GM18870 (cell line): ENCODE measurements around the gene ASPDH.
"Not testable (repeated sequence)": the region's sequence is repeated elsewhere in the genome, so short reads cannot be mapped to it uniquely, and the experiment has no call there.

Experiments
- ATAC-seq: cut with Tn5 transposase; IDR thresholded peaks from one replicate; pipeline ENCODE4 v1.9.1; 2021; ENCODE audit warnings: moderate library complexity; ENCODE audit not compliant: unreplicated experiment

ASPDH gene

DNA sequence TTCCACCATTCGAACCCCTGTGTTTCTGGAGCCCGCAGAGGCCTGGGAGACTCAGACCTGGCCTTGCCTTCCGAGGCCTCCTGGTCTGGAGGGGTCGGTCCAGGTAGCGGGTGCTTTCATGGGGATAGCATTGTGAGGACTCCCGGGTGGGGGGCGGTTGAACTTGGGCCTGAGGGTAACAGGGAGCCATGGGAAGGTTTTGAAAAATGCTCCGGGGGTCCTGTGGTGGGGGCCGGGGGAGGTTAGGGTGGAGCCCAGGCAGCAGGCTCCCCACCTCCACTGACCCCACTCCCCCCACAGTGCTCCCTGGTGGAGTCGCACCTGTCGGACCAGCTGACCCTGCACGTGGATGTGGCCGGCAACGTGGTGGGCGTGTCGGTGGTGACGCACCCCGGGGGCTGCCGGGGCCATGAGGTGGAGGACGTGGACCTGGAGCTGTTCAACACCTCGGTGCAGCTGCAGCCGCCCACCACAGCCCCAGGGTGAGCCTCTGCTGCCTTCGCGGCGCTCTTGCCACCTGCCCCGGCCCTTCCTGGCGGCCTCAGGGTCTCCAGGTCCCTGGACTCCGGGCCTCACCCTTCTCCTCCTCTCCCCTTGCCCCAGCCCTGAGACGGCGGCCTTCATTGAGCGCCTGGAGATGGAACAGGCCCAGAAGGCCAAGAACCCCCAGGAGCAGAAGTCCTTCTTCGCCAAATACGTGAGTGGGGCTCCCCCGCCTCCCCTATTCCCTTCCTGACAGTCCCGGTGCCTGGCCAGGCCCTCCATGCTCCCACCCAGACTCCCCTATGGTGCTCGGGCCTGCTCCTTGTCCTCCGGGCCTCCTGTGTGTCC is 33.2 kb downstream of the ASPDH start:
- no peak for ATAC-seq

DNA sequence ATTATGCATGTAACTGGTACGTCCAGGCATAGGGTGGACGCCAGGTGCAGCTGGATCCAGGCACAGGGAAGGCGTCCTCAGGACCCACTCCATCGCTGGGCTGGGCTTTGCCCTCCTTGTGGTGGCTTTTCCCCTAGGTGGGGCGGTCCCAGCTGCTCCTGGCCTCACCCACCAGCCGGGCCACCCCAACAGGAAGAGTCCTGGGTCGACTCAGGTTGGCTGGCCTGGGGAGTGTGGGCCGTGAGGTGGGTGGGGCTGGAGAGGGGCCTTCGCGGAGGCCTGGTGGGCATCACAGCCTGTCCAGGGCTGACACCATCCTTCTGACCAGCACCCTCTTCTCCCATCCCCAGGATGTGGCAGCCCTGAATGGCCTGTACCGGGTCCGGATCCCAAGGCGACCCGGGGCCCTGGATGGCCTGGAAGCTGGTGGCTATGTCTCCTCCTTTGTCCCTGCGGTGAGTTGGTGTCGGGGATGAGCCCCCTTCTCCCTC is 33.9 kb downstream of the ASPDH start:
- no peak for ATAC-seq

DNA sequence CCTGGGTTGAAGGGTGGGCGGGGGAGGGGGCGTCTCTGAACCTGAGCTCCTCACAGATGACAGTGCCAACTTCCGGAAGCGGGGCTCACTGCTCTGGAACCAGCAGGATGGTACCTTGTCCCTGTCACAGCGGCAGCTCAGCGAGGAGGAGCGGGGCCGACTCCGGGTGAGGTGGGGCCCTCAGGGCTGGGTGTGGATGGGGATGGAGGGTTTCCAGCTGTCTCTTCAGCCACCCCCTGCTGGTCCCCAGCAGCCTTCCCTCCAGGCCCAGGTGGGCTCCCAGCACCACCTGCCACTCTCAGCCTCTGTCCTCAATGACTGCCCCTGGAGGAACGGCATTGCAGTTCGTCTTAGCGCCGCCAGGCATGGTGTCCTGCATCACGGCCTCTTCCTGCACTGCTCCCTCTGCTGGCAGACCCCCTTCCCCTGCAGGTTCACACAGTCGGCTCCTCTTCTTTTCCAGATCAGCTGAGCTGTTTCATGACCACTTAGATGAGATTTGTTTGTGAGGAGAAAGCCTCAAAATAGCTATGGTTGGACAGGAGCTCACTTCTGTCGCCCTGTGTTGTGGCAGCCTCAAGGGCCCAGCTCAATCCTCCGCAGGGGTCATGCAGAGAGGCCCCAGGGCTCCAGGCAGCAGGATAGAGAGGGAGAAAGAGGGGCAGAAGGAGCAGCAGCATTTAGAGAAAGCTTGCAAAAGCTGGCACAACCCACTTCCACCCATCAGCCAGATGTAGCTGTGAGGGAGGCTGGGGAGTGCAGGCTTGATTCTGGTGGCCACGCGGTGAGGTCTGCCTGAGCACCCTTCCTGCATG is 34.6 kb downstream of the ASPDH start:
- ATAC-seq: no peak

DNA sequence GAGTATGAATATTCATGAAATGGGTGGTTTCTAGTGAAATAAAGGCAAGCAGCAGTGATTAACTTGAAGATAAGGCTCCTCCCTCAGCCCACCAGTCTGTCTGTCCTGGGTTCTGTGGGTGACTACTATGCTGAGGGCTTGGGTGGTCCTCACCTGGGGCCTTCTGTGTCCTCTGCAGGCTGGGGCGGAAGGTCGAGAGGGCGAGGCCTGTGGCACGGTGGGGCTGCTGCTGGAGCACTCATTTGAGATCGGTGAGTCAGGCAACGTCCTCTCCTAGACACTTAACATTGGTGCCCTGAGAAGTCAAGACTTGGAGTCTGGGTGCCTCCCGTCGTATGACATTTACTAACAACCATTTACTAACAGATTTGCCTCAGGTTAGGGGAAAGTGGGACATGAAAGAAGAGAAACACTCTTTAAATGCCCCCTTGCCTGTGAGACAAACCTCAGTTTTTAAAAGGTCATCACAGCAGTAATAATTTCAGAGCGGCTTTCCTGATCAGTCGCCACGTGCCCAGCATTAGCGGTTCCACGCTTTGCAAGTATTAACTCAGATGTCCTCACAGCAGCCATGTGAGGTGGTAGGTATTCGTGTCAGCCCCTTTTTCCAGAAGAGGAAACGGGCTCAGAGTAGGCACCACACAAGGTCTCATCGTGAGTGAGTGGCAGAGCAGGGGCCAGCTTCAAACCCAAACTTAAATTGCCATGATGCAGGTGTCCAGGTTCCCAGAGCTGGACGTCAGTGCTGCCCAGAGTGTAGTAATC is 35.8 kb downstream of the ASPDH start:
- ATAC-seq: no peak

DNA sequence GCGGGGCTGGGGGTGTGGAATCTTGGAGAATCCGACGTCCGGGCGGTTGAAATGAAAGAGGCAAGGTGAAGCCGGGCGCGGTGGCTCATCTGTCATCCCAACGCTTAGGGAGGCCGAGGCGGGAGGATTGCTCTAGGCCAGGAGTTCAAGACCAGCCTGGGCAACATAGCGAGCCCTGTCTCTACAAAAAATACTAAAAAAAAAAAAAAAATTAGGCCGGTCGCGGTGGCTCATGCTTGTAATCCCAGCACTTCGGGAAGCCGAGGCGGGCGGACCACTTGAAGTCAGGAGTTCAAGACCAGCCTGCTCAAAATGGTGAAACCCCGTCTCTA is 36.8 kb downstream of the ASPDH start:
- ATAC-seq: no peak

DNA sequence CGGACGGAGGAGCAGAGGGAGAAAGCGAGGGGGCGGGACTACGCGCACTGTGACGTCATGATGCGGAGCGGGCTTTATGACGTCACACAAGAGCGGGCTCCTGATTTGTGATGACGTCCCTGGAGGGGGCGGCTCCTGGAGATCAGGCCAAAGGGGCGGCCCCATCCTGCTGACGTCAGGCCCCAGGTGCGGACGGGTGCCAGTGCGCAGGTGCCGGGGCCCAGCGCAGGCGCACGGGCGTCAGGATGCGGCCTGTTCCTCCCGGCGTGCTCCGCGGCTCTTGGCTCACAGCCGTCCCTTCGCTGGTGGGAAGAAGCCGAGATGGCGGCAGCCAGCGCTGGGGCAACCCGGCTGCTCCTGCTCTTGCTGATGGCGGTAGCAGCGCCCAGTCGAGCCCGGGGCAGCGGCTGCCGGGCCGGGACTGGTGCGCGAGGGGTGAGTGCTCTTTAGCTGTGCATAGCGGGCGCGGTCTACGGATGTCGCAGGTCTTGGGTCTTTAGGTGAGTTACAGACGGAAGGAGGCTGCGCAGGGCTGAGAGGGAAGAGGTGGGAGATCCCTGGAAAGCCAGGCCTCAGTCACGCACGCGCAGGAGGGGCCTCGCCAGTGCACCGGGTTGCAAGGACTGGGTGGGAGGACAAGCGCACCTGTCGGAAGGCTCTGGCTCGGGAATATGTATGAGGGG is 37.3 kb downstream of the ASPDH start, which contains the start of the genes EMC10 and GARIN5A:
TSS of gene EMC10 (plus strand) at position 284 of the 683 bp plus-strand sequence. CDS start at position 322, 38 bp downstream.
TSS of gene GARIN5A (minus strand) at position 625 of the 683 bp plus-strand sequence. CDS start at position 165, 460 bp downstream.
- no peak for ATAC-seq

DNA sequence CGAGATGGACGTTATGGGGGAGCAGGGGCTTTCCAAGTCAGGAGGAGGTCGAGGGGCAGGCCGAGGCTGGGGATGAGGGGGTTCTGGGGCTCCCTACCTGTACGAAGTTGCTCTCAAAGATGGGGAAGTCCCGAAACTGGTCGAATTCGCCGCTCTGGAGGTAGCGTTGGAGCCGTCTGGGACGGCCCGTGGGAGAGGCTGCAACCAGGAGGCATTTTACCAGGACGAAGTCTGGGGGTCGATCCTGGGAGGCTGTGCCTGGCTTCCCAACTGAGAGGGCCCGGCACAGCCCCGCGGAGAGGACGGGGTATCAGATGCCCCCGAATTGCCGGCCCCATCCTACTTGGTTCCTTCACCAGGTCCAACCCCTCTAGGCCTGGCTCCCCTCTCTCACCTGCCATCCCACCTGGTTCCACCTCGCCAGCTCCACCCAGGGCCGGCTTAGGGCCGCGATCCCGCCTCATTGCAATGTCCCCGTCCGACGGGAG is 37.9 kb downstream of the ASPDH start:
- no peak for ATAC-seq

DNA sequence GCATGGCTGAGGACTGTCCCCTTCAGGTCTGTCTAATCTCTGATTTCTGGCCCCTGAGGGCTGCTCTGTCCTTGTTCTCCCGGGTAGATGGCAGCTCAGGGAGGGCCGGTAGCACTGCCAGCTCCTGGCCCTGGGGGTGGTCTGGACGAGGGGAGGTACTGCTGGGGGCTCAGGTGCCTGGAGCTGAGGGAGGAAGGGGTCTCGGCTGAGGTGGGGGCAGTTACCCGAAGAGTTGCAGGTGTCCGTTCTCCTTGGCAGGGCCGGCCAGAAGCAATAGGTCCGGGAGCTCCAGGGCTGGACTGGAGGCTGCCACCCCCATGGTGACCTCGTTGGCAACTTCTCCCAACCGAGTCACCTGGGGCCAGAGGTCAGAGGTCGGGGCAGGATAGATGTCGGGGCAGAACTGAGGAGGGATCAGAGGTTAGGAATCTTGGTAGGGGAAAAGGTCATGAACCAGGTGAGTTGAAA is 38.6 kb downstream of the ASPDH start:
- ATAC-seq: no peak

DNA sequence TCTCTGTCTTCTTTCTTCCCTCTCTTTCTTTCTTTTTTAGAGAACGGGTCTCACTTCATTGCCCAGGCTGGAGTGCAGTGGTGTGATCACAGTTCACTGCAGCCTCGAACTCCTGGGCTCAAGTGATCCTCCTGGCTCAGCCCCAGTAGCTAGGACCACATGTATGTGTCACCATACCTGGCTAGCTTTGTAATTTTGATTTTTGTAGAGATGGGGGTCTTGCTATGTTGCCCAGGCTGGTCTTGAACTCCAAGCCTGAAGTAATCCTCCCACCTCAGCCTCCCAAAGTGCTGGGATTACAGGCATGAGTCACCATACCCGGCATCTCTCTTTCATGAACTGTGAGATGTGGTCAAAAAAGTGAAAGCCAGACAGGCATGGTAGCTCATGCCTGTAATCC is 40.4 kb downstream of the ASPDH start:
- not testable (repeated sequence) for ATAC-seq

DNA sequence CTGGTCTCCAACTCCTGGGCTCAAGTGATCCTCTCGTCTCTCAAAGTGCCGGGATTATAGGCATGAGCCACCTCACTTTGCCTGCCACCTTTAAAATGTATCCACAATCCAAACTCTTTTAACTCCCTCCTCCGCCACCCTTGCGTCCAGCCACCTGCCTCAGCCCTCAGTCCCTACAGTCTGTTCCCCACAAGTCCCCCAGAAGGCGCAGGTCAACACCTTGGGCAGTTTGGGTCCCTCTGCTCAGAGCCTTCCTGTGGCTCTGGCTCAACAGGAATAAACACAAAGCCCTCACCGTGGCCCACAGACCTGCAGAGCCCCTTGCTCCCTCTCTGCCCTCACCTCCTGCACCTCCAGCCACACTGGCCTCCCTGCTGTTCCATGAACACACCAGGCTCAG is 44.9 kb downstream of the ASPDH start:
- ATAC-seq: no peak

DNA sequence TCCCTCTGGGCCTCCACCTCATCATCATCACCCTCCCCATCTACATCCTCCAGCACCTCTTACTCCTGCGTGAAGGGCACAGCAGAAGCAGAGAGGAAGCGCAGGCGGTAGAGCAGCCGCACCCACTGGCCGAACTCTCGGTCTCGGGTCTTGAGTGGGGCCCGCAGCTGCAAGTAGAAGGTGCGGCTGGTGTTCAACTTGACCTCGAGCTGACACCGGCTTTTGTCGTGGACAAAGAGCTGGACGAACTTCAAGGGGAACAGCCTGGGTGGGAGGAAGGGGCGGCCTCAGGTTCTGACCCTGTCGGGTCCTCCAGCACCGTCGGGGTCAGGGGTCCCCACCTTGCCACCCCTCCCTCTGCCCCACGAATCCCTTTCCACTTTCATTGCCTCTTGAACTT is 46.1 kb downstream of the ASPDH start:
- ATAC-seq: no peak

DNA sequence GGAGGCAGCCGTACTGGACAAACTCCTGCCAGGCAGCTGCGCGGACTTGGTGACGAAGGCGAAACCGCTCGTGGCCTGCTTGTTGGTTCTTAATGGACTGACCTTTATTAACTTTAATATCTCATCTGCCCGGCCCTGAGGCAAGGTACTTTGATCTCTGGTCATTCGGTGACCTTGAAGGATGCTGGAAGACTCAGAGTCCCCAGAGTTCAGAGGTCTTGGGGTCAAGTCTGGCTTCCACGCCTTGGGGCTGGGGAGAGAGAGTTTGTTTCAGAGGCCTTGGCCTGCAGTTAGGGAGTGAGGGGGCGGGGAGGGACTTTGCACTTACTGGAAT is 47.0 kb downstream of the ASPDH start:
- no peak for ATAC-seq

DNA sequence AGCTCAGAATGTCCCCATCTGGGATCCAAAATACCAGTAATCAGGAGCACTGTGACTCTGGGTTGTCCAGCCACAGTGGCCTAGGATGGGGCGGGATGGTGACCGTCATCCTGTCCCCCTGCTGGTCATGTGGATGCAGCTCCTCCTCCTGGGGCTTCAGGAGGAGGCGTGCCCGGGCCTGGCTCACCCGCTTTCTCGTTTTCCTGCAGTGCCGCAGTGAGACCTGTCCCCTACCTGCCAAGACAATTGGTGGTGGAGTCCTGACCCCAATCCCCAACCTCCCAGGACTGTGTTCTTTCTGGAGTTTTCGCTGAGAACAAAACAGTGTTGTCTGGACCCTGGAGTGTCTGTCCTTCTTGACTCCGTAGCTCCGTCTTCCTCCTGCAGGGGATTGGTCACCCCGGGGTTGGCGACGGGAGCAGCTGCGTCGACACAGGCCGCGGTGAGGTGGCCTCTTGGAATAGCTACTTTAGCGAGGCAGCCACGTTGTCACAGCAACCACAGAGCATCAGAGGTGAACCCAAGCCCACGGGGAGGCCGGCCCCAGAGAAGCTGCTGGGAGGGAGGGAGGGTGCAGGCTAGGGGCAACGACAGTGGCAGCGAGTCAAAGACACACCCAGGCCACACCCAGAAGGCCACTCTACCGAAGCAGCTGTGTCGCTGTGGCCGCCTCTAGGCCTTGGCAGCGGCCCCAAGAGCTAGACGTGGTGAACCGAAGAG is 47.6 kb downstream of the ASPDH start:
- ATAC-seq: no peak

DNA sequence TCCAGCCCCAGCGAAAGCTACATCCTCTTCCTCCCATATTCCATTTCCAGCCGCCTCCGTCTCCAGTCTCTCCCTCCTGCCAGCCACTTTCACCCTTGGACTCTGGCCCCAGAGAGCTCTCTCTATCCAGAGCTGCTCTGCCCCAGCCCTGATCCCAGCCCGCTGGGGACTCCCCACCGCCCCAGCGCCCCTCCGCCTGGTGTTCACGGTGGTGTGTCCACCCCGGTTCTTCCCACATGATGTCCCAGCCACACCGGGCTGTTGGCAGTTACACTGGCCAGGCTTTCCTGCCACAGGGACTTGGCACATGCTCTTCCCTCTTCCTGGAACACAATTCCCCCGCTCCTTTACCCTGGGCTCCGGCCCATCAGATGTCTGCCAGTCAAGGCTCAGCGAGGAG is 48.7 kb downstream of the ASPDH start:
- ATAC-seq: no peak

DNA sequence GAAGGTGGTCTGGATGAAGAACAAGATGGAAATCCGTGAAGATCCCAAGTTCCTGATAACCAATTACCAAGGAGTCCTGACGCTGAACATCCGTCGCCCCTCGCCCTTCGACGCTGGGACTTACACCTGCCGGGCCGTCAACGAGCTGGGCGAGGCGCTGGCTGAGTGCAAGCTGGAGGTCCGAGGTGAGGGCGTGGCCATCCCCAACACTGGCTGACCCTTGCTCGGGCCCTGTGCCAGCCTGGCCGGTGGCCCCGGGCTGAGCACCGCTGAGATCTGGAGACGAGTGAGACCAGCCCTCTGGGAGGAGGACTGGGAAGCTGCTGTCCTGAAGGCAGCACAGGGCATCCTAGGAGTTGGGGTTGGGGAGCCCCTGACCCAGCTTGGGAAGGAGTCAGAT is 49.4 kb downstream of the ASPDH start:
- ATAC-seq: no peak

DNA sequence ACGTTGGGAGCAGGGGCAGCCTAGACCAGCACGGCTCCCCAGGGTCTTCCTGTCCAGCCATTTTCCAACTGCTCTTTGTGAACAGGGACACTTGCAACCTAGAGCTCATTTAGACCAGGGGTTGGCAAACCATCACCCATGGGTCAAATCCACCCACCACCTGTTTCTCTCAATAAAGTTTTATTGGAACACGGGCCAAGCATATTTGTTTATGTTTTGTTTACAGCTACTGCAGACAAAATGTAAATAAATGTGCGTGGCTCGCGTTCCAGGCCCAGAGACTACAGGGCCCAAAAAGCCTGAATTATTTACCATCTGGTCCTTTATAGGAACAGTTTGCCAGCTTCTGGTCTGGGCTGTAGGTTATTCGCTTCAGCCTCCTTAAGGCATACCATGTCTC is 50.7 kb downstream of the ASPDH start:
- no peak for ATAC-seq
